Umbilical cord (tissue), 2 donors: ENCODE data around the gene MYO1D. TPM values are rescaled to one million over a fixed set of nuclear protein-coding genes. Genes with fewer than 3 reads are reported as not detected.

Source experiments
- DNase-seq: peaks from one replicate; pipeline ENCODE4 v3.0.0-alpha.2; 2015; ENCODE audit warnings: low spot score
- total RNA-seq: library from RNA; depleted of rRNA; stranded (reverse); fragments of >200 nt; gene quantifications from one replicate; pipeline ENCODE4 v1.2.3, GENCODE V29; 2014; ENCODE audit warnings: low replicate concordance; ENCODE audit not compliant: insufficient read depth

Gene MYO1D
- total RNA-seq, 1 donor from 2014 or later, result 48.9 TPM

DNA sequence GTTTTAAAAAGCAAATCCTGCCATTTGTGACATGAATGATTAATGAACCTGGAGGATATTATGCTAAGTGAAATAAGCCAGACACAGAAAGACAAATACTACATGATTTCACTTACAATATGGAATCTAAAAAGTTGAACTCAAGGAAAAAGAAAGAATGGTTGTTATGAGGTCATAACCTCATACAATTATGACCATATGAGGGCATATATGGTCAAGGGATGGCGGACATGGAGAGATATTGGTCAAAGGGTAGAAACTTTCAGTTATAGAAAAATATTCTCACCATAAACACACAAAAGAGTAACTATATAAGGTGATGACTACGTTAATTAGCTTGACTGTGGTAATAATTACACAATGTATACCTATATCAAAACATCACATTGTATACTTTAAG lies 56.5 kb downstream of the MYO1D start:
- no peak for DNase-seq

DNA sequence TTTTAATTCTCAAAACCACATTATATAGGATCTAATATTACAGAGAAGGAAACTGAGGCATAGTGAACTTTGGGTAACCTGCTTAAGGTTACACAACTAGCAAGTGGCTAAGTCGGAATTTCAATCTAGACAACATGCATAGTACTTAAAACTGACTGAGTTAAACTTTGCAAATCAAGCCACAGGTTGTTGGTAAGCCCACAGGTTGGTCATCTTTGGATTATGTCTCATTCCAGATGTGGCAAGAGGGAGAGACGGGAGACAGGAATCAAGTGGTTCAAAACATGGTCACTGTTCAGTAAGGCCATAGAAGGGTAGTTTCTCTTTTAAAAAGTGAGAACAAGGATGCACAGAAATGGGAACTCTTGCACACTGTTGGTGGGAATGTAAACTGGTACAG lies 57.1 kb downstream of the MYO1D start:
- no peak for DNase-seq

DNA sequence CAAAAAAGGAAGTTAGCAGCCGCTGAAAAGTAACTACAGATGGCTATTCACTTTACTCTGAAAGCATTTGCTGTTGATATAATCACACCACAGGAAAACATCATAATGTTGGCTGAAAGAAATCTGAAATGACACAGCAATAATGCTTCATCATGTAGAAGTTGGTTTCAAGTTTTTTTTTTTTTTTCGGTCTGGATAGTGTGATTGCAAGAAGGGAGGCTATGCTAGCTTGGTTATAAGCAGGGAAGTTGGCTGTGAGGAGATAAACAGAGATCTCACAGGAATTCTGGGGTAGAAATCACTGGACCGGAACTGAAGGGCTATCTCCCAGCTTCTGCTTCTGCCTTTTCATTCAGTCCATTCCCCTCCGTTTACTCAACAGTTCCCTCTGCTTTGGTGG lies 57.9 kb downstream of the MYO1D start:
- DNase-seq, result no peak

DNA sequence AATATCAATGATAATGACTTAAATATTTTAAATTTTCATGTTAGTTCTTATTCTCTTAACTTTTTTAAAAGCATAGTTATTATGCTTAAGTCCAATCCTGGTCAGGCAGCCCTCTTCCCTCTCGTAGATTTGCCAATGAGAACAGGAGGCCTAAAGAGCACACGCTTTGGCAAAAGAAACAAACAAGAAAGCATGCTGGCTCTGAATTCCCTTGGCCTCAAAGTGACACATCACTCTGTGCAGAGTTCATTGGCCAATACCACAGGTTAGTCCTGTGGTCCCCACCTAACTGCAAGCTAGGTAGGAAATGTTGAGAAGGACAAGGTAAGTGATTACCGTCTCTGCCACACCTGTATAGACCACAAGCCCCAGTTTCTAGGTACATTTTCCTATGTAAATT lies 61.5 kb downstream of the MYO1D start:
- no peak for DNase-seq

DNA sequence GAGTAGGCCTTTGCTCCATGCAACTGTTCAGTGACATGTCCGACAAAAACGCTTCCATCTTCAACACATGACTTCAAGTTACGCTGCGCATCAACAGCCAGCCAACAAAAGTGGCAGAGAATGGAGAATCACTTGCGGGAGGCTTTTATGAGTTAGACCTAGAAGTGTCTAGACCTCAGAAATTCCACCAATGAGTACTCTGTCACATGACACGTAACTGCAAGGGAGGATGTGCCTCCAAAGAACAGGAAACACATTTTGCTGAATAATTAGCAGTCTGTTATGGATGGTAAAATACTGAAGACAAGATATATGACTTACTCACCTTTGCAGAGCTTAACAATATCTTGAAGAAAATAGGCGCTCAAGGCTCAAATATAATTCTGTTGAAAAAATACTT lies 62.1 kb downstream of the MYO1D start:
- no peak for DNase-seq

DNA sequence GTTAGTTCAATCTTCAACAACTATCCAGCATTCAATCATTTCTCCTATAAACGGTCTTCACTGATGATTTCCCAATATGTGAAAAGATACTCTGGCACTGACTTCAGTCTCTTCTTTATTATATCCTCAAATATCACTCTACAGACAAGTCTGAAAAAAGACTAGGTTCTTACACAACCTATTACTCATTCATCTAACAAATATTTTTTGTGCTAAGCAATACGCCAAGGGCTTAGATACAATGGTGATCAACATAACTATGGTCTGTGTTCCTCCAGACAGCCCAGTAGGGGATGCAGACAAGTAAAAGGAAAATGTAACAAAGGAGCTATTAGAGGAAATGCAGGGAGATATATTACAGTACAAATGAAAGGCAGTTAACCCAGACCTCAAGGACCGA lies 63.9 kb downstream of the MYO1D start:
- no peak for DNase-seq

DNA sequence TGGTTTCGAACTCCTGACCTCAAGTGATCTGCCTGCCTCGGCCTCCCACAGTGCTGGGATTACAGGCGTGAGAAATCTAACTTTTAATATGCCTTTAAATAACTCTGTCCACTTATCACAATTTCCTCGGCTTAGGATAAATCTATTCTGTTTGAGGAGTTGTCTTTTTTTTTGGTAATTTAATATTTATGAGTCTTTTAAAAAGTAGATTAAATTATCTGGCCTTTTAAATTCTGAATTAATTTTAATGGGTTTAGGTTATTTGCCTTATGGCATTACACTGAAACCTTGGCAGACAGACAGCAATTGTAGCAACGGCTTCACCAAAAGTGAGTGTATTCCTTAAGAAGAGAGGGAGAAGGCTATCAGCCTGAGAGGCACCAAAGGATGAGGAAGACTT lies 66.2 kb downstream of the MYO1D start:
- no peak for DNase-seq

DNA sequence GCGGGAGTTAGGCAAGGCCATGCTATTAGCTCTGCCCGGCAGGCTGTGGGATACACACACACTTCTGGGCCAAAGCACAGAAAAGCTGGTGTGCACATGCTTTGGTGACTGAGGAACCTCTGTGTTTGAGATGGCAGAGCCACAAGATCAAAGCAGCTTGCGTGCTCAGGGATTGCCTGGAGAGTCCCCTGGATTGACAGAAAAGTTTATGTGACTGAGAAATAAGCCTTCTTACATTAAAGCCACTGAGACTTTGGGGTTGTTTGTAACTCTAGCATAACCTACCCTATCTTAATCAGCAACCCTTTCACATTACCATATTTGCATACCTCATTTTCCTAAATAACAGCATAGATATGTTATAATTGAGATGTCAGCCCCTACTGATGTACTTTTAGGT lies 69.3 kb downstream of the MYO1D start:
- no peak for DNase-seq

DNA sequence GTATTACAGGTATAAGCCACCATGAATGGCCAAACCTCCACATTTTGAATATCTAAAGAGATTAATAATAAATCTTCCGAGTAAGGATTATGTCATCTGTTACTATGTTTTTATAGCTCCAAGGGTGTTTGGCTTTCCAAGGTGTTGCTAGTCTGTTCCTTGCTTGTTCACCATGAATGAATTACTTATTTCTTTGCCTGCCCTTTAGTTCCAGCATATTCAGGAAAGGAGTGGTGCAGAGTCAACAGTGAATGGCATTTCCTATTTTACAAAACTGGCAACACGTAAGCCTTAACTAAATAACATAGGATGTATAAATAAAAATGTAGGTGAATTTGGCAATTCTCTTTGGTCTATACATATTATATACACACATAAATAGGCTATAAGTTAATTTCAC lies 70.3 kb downstream of the MYO1D start:
- DNase-seq, result no peak

DNA sequence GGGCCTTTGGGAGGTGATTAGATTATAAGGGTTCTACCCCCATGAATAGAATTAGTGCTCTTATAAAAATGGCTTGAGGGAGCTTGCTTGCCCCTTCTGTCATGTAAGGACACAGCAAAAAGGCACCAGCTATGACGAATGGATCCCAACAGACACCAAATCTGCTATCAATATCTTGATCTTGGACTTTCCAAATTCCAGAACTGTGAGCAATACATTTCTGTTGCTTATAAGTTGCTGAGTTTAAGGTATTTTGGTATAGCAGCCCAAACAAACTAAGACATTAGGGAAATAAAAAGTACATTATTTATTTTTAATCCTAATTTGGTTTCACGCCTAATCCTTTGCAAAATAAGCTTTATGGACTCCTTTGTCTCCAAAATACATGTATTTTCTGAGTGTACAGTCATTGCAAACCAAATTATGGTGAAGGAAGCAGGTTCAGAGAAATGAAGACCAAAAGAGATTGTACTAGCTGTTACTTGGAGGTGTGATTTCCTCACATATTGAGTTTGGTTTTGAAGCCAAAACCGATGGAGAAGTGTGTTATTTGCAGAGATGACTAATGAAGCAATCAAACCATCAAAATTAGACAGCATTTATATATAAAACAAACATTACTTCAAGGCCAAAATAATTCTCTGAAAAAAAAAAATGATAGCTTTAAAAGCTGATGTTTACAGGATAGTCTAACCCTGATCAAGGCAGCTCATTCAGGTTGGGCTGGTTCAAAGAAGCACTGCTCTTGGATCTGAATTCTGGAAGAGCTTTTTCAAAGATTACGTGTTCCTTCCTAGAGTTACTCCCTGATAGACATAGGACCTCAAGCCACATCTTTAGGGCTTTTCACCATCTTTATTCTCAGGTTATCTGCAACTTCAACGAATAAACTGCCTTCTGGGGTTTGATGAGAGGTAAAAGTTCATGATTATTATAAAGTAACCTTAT lies 71.6 kb downstream of the MYO1D start:
- DNase-seq, result no peak

DNA sequence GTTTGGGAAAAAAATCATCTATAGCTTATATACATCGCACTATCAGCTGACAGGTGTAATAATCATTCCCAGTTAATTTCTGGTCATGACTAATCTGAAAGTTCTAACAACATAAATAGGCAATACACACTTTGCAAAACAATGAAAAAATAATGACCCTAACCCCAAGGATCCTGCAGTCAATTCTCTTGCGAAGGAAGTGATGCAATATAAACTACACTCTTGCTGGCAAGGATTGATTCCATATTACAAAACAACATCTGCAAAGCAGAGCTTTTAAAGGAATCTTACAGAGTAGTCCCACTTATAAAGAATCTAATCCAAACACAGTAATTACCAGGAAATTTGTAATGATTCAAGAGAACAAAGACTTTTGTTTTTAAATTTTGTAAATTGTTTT lies 73.4 kb downstream of the MYO1D start:
- no peak for DNase-seq

DNA sequence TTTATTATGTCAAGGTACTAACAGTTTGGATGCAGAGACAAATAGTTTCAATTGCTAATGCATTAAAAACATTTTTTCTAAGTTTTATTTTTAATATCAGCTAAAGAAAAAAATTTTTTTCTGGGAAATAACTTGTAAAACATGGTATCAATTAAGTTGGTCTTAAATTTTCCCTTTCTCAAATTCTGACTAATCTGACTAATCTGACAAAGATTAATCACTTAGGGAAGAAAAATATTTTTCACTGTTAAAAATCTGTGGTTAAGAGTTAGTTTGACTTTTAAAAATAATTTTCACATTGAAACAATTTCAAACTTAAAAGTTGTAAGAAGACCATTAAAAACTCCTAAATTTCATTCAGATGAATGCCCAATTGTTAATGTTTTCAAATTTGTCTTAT lies 74.6 kb downstream of the MYO1D start:
- no peak for DNase-seq

DNA sequence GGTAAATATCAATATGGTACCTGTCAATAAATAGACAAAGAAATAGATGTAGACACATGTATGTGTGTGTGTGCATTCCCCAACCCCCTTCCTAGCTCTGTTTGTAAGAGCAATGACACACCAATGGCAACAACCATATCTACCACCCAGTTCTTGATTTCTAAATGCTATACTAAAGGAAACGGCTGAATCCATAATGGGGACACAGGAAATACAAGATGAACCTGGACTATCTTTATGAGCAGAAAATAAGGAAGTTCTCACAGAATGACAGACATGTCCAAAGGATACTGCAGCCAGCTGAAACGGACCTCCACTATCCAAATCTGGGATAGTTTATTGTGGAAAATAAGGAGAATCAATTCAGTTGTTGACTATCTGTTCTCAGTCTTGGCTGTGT lies 75.3 kb downstream of the MYO1D start:
- DNase-seq, result no peak

DNA sequence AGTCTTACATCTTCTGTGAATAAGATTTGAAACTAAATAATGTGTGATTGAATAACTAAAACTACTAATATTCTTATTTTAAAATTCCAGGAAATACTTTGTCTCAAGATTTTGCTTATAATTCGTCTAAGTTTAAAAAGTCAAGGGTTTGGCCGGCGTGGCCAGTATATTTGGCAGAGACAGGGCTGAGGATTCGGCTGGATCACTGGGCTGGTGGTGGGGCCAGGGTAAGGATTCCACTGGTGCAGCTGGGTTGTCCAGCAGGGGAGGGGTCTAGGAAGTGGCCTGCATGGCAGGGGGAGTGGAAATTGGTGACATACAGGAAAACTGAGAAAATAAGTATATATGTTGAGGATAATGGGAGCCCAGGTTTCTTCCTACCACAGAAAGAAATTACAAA lies 75.7 kb downstream of the MYO1D start:
- DNase-seq, result no peak

DNA sequence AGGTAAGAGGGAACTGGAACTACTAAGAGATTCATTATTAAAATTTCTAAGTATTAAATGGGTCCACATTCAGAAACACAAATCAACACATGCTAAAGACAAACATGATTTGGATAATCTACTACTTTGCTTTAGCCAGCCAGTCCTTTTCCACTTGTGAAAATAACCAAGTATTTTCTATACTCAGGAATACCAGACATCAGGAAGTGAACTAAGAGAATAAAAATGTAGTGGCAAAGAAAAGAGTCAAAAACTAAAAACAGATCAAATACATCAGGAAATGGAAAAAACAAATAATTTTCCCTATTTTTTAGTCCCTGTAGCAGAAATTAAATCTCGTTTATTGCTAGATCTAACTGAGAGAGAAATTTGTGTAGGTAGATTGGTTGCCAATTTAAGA lies 78.0 kb downstream of the MYO1D start:
- no peak for DNase-seq

DNA sequence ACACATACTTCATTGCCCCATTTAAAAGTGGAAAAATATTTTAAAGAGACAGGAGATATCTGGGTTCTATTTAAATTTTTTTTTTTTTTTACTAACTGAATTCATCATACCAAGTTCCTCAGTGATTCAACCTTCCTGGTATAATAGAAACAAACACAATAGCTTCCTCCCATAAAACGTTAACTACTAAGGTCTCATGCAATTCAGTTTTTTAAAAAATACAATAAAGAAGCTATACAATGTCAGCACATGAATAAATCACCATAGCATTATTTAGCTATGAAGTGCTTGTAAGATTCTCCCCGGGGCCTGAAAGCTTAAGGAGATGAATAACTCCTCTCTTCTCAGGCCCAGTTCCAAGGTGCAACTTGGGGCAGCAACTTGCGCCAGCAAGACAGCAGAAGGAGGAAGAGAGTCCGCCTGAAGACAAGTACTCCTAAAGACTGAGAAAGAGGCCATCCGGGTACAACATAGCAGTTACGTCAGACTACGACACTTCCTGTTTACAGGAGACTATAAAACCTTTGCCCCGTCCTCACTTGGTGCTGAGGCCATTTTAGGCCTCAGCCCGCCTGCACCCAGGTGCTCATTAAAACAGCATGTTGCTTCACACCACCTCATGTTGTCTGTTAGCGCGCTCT lies 81.5 kb downstream of the MYO1D start:
- DNase-seq, result no peak

DNA sequence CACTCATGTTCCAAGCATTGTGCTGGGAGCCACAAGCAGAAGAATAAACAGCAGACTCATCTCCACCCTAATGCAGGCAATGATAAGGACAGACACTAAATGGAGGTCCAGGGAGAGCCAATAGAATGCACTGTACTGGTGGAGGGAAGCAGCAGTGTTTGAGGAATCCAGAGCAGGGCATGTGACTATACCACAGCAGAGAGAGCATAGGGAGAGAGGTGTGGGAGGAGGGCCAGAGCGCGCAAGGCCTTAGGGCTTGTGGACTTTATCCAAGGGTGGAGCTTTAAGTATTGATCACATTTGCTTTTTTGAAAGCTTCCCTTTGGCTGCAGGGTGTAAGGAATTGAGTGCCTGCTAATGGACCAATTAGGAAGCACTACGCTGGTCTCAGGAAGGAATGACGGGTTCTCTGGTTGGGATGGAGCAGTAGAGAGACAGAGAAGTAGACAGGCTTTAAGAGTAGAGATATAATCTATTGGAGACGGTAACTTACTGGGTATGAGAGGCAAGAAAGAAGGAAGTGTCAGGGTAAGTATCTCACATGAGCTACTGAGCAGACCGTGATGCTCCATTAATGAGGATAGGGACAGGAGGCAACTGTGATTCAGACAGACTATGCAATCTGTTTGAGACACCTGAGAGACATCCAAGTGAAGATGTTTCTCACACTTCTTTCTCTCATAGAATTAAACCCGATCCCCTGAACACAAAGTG lies 82.2 kb downstream of the MYO1D start:
- no peak for DNase-seq

DNA sequence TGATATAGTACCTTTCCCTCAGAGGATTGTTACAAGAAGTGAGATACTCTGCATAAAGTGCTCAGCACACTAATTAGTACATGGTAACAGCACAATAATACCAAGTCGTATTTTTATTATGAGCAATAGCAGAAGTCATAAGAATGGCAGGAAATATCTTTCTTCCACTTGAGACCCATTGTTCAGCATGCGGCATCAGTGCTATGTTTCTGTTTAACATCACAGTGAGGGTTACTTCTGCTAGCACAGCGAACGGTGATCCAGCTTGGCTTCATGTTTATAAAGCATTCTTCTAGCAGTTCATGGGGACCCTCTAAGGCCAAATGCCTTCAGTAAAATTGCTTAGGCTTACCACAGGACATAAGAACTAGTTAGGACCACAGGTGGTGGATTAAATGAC lies 83.1 kb downstream of the MYO1D start:
- DNase-seq, result no peak

DNA sequence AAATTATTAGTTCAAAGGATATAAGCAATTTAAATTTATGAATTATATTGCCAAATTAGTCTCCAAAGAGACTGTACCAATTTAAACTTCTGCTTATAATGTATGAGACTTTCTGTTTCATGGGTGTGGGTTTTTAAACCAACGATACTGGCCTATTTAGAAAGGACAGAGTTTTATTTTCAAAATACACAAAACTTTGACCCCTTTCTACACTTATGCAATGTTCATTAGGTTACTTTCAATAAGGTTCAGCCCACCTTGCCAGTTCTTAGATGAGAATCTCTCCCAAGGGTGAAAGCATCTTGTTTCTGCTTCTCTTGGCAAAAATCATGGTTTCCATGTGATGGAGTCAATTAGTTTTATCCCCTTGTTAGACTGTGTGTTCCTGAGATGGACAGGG lies 84.7 kb downstream of the MYO1D start:
- no peak for DNase-seq

DNA sequence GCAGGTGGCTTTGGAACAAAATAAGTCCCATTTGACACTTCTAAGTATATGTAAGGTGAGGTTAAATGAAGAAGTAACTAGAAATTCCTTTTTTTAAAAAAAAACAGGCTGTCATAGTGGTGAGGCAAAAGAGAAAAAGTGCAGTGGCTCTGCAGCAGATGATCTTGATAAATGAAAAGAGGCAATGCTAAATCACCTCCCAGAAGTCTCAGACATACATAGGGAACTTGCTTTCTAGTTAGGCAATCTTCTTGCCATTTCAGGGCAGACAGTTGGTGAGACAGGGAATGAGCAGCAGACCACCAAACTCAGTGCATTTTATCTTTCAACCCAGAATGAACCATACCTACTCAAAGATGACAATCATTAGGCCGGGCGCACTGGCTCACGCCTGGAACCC lies 90.8 kb downstream of the MYO1D start:
- no peak for DNase-seq

DNA sequence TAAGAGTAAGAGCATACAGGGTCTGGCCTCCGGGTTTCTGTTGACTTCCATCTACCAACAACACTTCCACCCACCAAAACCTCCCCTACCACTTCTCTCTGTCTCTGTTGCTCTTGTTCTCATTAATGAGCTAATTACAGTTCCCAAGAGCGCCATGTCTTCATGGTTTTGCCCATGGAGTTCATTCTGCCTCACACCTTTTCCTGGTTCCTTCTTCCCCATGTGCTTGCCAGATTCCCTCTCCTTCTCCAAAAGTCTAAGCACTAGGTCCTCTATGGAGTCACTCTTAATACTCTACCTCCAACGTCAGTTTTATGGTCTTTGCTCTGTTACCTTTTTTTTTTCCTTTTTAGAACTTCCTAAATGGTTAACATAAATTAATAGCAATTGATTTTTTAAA lies 92.8 kb downstream of the MYO1D start:
- no peak for DNase-seq

DNA sequence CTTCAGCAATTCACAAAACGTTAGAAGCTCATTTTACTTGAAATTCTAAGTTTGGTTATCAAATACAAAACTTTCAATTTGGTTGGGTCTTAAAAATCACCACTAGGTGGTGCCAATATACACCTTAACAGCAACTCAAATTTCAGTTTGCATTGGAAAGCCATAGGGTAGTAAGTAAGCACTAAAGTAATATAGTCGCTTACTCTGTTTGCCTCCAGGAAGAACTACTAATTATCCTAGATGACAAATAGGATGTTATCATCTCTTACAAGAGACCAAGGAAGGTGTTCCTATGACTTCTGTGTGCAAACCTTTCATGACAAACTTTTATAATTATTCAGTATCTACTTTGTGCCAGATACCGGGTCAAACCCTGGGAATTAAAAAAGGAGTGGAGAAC lies 93.3 kb downstream of the MYO1D start:
- DNase-seq, result peak; percentile 57

DNA sequence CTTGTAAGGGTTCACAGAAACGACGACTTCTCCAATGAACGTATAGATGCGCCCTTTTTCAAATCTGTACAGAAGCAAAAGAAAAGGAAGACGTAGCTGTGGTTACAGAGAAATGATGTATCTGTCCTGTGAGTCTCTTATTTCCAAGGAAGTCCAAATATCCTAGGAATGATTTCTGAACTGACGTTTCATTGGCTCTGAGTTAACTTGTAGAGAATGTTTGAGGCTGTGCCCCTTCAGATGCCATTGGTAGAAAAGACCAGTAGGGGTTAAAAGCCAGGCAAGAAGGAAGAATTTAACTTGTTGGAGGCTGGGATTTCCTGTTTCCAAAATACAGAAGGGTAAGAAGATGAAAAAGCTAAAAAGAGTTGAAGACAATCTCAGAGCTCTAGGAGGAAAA lies 96.2 kb downstream of the MYO1D start:
- DNase-seq, result no peak
